Ammon's horn (tissue), 1 donor: ENCODE results near the gene YAE1.

Experiments
- DNase-seq: peaks from one replicate; pipeline ENCODE4 v3.0.0-alpha.2; 2016; ENCODE audit warnings: low spot score

YAE1 gene

DNA sequence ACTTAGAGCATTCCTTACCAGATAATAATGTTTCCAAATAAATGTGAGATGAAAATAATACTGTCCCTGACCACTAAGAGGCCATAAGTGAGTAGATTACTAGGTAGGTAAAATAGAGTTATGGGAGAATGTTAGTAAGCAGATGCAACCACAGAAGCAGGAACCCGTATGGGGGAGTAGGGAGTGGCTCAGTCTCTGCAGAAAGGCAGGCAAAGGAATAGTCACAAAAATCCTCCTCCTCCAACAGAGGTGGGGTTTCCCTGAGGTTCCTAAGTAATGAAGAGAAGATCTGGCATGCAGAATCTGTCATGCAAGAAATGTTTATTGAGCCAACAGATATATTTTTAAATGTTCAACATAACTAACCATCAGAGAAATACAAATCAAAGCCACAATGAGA, 9.0 kb upstream of the YAE1 start:
- DNase-seq, result no peak

DNA sequence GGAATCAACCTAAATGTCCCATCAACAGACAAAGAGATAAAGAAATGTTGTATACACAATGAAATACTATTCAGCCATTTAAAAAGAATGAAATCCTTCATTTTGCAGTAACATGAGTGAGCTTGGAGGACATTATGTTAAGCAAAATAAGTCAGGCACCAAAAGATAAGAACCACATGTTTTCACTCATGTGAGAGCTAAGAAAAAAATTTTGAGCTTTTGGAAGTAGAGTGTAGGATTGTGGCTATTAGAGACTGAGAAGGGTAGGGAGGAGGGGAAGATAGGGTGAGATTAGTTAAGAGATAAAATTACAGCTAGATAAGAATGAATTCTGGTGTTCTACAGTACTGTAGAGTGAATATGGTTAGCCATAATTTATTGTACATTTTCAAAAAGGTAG, 8.3 kb upstream of the YAE1 start:
- DNase-seq, result no peak

- no peak for DNase-seq
Measured at GRCh38 chr7:39560408-39560807, 5.8 kb upstream of the YAE1 start.

DNA sequence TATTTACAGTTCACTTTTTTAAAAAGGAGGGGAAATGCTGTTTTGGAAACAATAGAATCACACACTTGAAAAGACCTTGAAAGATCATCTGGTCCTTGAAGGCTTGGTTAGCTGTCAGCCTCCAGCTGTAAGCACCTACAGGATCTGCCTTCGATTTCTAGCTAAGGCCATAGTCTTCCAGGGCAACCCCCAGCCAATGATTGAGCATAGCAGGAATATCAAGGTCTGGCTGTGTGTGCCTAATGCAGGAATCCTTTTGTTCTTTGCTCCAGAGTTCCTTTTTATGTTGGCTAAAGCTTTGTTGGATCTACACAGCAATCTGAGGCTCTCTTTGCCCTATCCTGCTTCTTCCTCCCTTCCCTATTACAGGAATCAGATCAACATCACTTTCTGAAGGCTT, 5.2 kb upstream of the YAE1 start:
- DNase-seq, result no peak

- no peak for DNase-seq
Measured at GRCh38 chr7:39565538-39565937, 666 bp upstream of the YAE1 start.

GRCh38 chr7:39567294-39567693, 1.1 kb downstream of the YAE1 start:
- DNase-seq, result no peak

DNA sequence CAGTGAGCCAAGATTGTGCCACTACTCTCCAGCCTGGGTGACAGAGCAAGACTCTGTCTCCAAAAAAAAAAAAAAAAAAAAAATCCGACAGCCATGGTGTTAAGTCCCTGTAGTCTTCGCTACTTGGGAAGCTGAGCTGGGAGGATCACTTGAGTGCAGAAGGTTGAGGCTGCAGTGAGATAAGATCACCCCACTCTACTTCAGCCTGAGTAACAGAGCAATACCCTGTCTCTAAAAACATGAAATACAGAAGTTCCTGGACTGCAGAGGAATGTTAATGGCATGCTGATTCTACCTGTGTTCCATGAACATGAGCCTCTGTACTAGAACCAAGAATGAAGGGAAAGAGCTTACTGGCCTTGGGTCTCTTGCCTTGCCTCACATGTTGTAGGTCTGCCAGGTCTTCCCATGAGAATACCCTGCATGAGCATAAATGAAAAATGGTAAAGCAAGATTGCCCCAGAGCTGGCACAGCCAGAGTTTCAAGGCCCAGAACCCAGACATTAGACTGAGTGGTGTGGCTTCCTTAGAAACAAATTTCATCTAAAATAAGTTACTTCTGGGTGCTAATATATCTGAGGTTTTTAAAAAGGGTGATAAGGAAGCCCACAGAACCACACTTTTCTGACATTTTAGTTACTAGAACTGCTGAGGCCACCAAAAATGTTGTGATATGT, 8.6 kb downstream of the YAE1 start:
- DNase-seq, result no peak

DNA sequence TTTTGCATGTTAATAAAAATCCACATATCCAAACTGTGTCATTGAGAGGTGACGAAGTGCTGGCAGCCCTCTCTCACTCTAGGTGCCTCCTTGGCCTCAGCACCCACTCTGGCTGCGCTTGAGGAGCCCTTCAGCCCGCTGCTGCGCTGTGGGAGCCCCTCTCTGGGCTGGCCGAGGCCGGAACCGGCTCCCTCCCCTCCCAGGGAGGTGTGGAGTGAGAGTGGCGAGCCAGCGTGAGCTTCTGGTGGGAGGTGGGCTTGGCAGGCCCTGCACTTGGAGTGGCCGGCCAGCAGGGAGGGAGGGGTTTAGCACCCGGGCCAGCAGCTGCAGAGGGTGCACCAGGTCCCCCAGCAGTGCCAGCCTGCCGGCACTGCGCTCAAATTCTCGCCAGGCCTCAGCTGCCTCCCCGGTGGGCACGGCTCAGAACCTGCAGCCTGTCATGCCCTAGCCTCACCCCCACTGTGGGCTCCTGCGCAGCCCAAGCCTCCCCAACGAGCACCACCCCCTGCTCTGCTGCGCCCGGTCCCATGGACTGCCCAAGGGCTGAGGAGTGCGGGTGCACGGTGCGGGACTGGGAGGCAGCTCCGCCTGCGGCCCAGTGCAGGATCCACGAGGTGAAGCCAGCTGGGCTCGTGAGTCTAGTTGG, 11.1 kb downstream of the YAE1 start:
- DNase-seq, result no peak

DNA sequence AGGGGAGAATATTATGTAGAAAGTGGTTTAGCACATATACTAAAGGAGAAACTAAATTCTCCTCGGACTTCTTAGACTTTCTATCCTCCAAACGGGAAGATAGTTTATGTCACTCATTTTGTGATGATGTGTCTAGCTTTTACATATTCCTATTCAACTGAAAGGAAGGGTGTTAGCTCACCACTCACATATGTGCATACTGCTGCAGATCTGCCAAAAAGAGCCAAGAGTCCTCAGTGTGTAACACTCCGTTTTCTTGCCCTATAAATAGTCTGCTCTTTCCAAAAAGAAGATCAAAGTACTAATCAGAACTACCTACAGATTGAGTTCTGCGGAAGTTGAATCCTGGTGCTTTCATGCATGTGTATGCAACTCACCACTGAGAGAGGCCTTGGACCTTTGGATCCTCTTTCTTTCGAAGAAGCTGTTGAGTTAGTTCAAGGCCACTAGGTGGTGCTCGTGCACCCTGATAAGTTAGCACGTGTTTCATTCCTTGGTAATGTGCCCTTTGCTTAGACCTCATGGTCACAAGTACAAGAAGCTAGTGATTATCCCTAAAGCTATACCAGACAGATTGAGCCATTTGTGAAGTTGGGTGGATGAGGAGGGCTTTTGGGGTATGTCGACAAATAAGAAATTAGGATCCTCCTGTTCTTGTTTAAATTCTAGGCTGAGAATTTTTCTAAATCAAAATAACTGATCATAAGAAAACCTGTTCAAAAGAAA, 14.1 kb downstream of the YAE1 start:
- DNase-seq, result peak; percentile 98

- no peak for DNase-seq
Measured at GRCh38 chr7:39582536-39582935, 16.3 kb downstream of the YAE1 start.

DNA sequence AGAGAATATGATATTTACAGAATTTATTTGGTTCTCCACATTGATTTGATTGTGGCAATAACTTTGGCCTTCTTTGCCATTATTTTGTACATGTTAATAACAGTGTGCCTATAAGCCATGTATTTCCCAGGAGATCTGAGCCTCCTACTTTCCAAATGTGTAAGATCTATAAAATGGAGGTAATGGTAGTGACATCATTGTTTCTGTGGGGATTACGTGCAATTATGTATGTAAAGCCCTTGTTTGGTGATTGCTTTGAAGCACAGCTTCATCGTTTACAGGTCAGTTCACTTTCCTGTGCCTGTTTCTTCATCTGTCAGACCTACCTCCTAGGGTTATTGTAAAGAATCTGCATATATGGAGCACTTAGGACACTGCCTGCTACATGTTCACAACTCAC, 17.3 kb downstream of the YAE1 start:
- DNase-seq, result no peak

- DNase-seq, result no peak
Measured at GRCh38 chr7:39587393-39587792, 21.2 kb downstream of the YAE1 start.

GRCh38 chr7:39588416-39588815, 22.2 kb downstream of the YAE1 start:
- no peak for DNase-seq

DNA sequence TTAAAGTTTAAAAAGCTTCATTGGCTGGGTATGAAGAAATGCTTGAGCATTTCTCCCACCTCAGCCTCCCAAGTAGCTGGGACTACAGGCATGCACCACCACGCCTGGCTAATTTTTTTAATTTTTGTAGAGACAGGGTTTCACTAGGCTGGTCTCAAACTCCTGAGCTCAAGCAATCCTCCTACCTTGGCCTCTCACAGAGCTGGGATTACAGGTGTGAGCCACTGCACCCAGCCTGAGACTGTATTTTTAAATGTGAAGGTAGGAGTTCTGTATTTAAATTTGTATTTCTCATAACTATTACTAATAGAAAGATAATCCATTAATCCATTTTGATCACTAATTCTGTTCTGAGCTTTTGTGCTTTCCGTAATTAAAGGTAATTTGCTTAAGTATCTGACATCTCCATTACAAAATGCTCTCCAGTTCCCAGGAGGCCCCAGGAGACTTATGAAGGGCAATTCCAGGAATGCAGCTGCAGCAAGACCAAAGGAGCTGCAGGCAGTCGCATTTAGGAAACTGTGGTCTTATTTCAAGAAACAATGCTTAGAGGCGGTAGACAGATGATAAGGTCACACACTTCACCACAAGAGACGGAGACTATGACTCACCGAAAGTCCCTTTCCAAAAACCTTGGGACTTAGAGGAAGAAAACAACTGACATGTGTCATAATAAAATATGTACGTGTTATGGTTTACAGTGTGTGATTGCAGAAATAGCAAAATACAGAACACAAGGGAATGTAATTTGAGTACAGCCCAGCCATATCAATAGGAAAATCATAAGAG, 23.3 kb downstream of the YAE1 start:
- DNase-seq, result no peak

GRCh38 chr7:39592586-39592985, 26.4 kb downstream of the YAE1 start:
- DNase-seq, result no peak

DNA sequence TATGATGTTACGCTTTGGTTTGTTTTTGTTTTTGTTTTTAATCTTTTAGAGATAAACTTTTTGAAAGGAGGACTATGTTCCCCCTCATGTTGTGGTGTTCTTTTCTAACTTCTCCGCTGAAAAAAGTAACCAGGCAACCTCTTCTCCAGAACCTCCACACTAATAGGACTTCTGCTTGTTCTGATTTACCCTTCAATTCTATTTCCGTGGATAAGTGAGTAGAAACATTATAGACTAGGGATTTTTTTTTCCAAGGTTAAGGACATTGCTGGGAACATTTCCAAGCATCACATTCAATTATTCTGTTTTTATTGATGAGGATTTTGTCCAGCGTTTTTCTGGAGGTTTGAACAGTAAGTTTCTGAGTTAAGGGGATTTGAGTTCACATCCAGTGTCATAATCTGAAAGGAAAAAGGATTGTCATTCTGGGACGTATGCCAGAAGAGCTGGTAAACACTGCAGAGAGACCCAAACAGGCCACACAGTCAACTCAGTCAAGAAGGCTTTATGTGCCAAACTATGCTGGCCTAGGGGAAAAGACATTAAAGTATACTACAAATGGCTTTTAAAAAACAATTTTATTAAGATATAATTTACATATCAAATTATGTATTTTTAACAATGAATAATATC, 28.9 kb downstream of the YAE1 start:
- peak; percentile 44 for DNase-seq

DNA sequence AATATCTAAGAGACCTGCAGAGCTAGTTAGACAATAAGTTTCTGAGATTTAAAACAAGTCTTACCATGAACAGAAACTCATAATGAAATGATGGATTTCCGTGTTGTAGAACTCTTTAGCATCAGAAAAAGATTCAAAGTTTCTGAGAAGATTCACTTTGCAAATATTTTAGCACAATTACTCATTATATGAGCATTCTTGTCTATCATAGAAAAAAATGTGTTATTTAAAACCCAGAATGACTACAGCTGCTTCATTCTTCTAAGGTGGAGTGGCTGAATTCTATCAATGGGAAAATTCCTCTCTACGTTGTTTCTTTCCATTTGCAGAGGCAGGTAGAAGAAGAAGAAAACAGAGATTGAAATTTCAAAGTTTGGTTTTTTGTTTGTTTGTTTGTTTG, 36.1 kb downstream of the YAE1 start:
- no peak for DNase-seq

- DNase-seq, result no peak
Measured at GRCh38 chr7:39603924-39604323, 37.7 kb downstream of the YAE1 start.

GRCh38 chr7:39605087-39605486, 38.9 kb downstream of the YAE1 start:
- DNase-seq, result no peak

DNA sequence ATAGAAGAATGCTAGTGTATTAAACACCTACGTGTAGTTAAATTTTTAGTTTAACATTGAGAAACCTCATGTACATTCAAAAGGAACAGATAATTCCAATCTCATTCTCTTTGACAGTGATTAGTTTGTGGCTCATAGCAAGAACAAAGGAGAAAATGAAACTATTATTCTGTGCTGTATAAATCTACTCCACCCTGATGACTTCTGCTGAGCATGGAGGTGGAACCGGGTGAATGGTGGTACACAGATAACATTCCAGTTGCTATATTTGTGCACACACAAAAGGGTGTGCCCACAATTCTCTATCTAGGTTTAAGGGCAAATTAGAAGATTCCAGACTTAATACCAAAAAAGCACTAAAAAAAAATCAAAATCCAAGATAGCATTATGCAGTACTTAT, 40.1 kb downstream of the YAE1 start:
- DNase-seq, result no peak

DNA sequence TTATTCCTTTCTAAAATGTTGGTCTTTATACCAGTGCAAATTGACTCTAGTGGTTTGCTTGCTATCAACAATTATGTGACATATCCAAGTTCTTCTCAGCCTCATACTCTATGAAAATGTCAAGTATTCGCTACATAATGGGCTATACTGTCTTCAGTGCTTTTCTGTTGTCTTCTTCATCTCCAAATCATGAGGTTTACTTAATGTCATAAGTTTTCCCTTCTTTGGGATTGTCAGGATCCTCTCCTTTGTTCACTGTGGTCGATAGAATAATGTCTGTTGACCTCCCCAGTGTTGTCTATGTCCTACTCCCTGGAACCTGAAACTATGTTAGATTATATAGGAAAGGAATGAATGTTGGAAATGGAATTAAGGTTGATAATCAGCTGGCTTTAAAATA, 40.7 kb downstream of the YAE1 start:
- DNase-seq, result no peak

DNA sequence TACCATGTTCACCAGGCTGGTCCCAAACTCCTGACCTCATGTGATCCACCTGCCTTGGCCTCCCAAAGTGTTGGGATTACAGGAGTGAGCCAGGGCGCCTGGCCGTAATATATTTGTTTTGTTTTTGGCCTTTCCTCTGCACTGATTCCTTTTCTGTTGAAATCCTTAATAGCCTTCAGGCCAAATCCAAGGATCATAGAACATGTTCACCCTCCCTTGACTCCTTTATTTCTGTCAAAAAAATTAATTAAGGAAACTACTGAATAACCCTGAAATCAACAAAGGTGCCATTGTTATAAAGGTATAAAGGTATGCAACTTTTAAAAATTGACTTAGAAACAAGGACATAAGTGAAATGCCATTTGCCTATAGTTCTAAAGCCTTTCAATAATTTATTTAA, 41.7 kb downstream of the YAE1 start:
- DNase-seq, result no peak
